Activated B cell treated with CpG ODN at 0.5 μM for 24 hours (primary cell): ENCODE measurements around the gene NPAS1. TPM values are rescaled to one million over a fixed set of nuclear protein-coding genes. Genes with fewer than 3 reads are reported as not detected.
"Not testable (repeated sequence)": the region's sequence is repeated elsewhere in the genome, so short reads cannot be mapped to it uniquely, and the experiment has no call there.

Source experiments
- ATAC-seq: fragments of 200-7000 bp; cut with Tn5 transposase; one replicate; pipeline ENCODE4 v1.10.0; 2021; ENCODE audit warnings: low read depth, mild to moderate bottlenecking, moderate library complexity
- CTCF ChIA-PET: fragments of 350-600 bp; sonication (Branson Sonifier 250); formaldehyde crosslinking; loops from one replicate; lab custom pipeline; 2021; ENCODE audit warnings: antibody characterized with exemption; lab: Charles Lee
- POLR2A ChIA-PET: fragments of 350-600 bp; sonication (Branson Sonifier 250); formaldehyde crosslinking; loops from one replicate; lab custom pipeline; 2021; ENCODE audit warnings: antibody characterized with exemption; lab: Charles Lee
- DNase-seq: peaks from one replicate; pipeline ENCODE4 v3.0.0; 2022
- H3K27ac Mint-ChIP-seq: one replicate; pipeline ENCODE4 v1.8.0; 2020; ENCODE audit warnings: mixed read lengths
- H3K27me3 Mint-ChIP-seq: one replicate; pipeline ENCODE4 v1.8.0; 2021; ENCODE audit warnings: mixed read lengths
- H3K36me3 Mint-ChIP-seq: one replicate; pipeline ENCODE4 v1.8.0; 2021; ENCODE audit warnings: low read depth, mixed read lengths
- H3K4me1 Mint-ChIP-seq: one replicate; pipeline ENCODE4 v1.8.0; 2021; ENCODE audit warnings: mixed read lengths
- H3K4me3 Mint-ChIP-seq: one replicate; pipeline ENCODE4 v1.8.0; 2020; ENCODE audit warnings: mild to moderate bottlenecking, mixed read lengths
- H3K9me3 Mint-ChIP-seq: one replicate; pipeline ENCODE4 v1.8.0; 2020; ENCODE audit warnings: mixed read lengths
- CTCF ChIP-seq: fragments of 200-600 bp; IDR thresholded peaks from one replicate; pipeline ENCODE4 v1.8.0; 2022; ENCODE audit warnings: antibody characterized with exemption, mild to moderate bottlenecking
- intact Hi-C: fragments of 100-400 bp; cut with micrococcal nuclease; formaldehyde crosslinking; loops from one replicate; pipeline ENCODE4 v1.15.1; 2024
- total RNA-seq: library from RNA; stranded (reverse); gene quantifications from 2 replicates; pipeline ENCODE4 v1.2.3, GENCODE V29; 2022

NPAS1 gene
- total RNA-seq, 1 donor from 2014 or later: 0.40 TPM

- ATAC-seq (no peak), DNase-seq (no peak)
- Mint-ChIP-seq H3K4me1 (peaks cover 4% of the 10 kb centered on the region), H3K36me3 (peaks cover 86% of the 10 kb centered on the region), H3K27me3 (no peaks in the 10 kb centered on the region), H3K27ac (no peak overlapping the region), H3K4me3 (no peak overlapping the region), H3K9me3 (no peaks in the 10 kb centered on the region)
- intact Hi-C loops: no loop called here
- ChIA-PET POLR2A (no interaction called here), CTCF (no interaction called here)
- TF ChIP-seq CTCF: no peak
Measured at GRCh38 chr19:47072323-47072722, 52.7 kb downstream of the NPAS1 start.

- peaks cover 4% of the 10 kb centered on the region for H3K4me1 Mint-ChIP-seq
- no peak overlapping the region for H3K27ac Mint-ChIP-seq
- CTCF ChIA-PET: interaction anchor here (1.4 kb wide), 1 partner anchor 52 kb away, joined by 3 read pairs; no protein-coding TSS in a partner anchor
- intact Hi-C loops: no loop called here
- H3K36me3 Mint-ChIP-seq: peaks cover 81% of the 10 kb centered on the region
- DNase-seq (no peak), ATAC-seq (no peak)
- POLR2A ChIA-PET: interaction anchor here (0.6 kb wide), 1 partner anchor 9 kb away, joined by 14 read pairs; no protein-coding TSS in a partner anchor
- TF ChIP-seq CTCF: no peak
- no peaks in the 10 kb centered on the region for H3K27me3 Mint-ChIP-seq
- no peaks in the 10 kb centered on the region for H3K9me3 Mint-ChIP-seq
- H3K4me3 Mint-ChIP-seq: no peak overlapping the region
Measured at GRCh38 chr19:47073574-47073973, 53.9 kb downstream of the NPAS1 start.

- peaks cover 4% of the 10 kb centered on the region for H3K4me1 Mint-ChIP-seq
- no peak for ATAC-seq
- CTCF ChIA-PET: interaction anchor here (1.4 kb wide), 1 partner anchor 51 kb away, joined by 3 read pairs; no protein-coding TSS in a partner anchor
- POLR2A ChIA-PET: no interaction called here
- intact Hi-C loops: loop anchor here (5.0 kb wide), 2 partner anchors 37 to 38 kb away; partner anchors contain the start of gene ZC3H4
- no peak overlapping the region for H3K4me3 Mint-ChIP-seq
- H3K9me3 Mint-ChIP-seq: no peaks in the 10 kb centered on the region
- TF ChIP-seq CTCF: no peak
- H3K36me3 Mint-ChIP-seq: peaks cover 74% of the 10 kb centered on the region
- no peak overlapping the region for H3K27ac Mint-ChIP-seq
- no peak for DNase-seq
- no peaks in the 10 kb centered on the region for H3K27me3 Mint-ChIP-seq
Measured at GRCh38 chr19:47074621-47075020, 55.0 kb downstream of the NPAS1 start.

GRCh38 chr19:47075179-47075810 is 55.7 kb downstream of the NPAS1 start:
- peaks cover 69% of the 10 kb centered on the region for H3K36me3 Mint-ChIP-seq
- H3K4me1 Mint-ChIP-seq: peaks cover 4% of the 10 kb centered on the region
- ChIA-PET CTCF (interaction anchor here (0.6 kb wide), 1 partner anchor 50 kb away, joined by 3 read pairs; no protein-coding TSS in a partner anchor), POLR2A (no interaction called here)
- H3K27me3 Mint-ChIP-seq: no peaks in the 10 kb centered on the region
- ATAC-seq: no peak
- DNase-seq: no peak
- H3K4me3 Mint-ChIP-seq: no peak overlapping the region
- no peaks in the 10 kb centered on the region for H3K9me3 Mint-ChIP-seq
- TF ChIP-seq CTCF: no peak
- no peak overlapping the region for H3K27ac Mint-ChIP-seq
- intact Hi-C loops: loop anchor here (5.0 kb wide), 2 partner anchors 37 to 38 kb away; partner anchors contain the start of gene ZC3H4

GRCh38 chr19:47075941-47076340 is 56.3 kb downstream of the NPAS1 start:
- no peak overlapping the region for H3K27ac Mint-ChIP-seq

GRCh38 chr19:47078351-47078750 is 58.7 kb downstream of the NPAS1 start:
- intact Hi-C loops: loop anchor here (5.0 kb wide), 2 partner anchors 34 to 41 kb away; partner anchors contain the start of gene ZC3H4
- peaks cover 75% of the 10 kb centered on the region for H3K36me3 Mint-ChIP-seq
- CTCF ChIA-PET: interaction anchor here (2.2 to 6.3 kb wide), 2 partner anchors 45 to 48 kb away, joined by 21 to 58 read pairs; no protein-coding TSS in a partner anchor
- ATAC-seq, H3K4me3 Mint-ChIP-seq, H3K4me1 Mint-ChIP-seq, H3K27ac Mint-ChIP-seq, H3K9me3 Mint-ChIP-seq, DNase-seq, POLR2A ChIA-PET, H3K27me3 Mint-ChIP-seq: not testable (repeated sequence)

More at GRCh38 chr19:47075941-47076340, 56.3 kb downstream of the NPAS1 start:
- Mint-ChIP-seq H3K36me3 (peaks cover 69% of the 10 kb centered on the region), H3K9me3 (no peaks in the 10 kb centered on the region), H3K4me1 (peaks cover 4% of the 10 kb centered on the region), H3K4me3 (no peak overlapping the region), H3K27me3 (no peaks in the 10 kb centered on the region)
- no peak for TF ChIP-seq CTCF
- POLR2A ChIA-PET: no interaction called here
- DNase-seq (no peak), ATAC-seq (no peak)
- intact Hi-C loops: loop anchor here (5.0 kb wide), 2 partner anchors 36 to 39 kb away; partner anchors contain the start of gene ZC3H4
- CTCF ChIA-PET: interaction anchor here (0.6 kb wide), 1 partner anchor 50 kb away, joined by 3 read pairs; no protein-coding TSS in a partner anchor
